HG03060 (cell line): ENCODE results near the gene DPRX.
"Not testable (repeated sequence)": the region's sequence is repeated elsewhere in the genome, so short reads cannot be mapped to it uniquely, and the experiment has no call there.

Experiments used
- ATAC-seq: cut with Tn5 transposase; IDR thresholded peaks from one replicate; pipeline ENCODE4 v1.9.1; 2021; ENCODE audit warnings: low read depth, moderate number of reproducible peaks; ENCODE audit not compliant: unreplicated experiment

The DPRX gene

GRCh38 chr19:53644061-53644816 lies 12.4 kb downstream of the DPRX start:
- no peak for ATAC-seq

- ATAC-seq, result no peak
Observed at GRCh38 chr19:53646144-53646543, 14.3 kb downstream of the DPRX start.

- ATAC-seq, result no peak
Observed at GRCh38 chr19:53647350-53647749, 15.6 kb downstream of the DPRX start.

- ATAC-seq, result no peak
Observed at GRCh38 chr19:53647792-53648191, 16.0 kb downstream of the DPRX start.

- no peak for ATAC-seq
Observed at GRCh38 chr19:53649746-53650593, 18.2 kb downstream of the DPRX start.

- no peak for ATAC-seq
Observed at GRCh38 chr19:53652476-53652875, 20.7 kb downstream of the DPRX start.

GRCh38 chr19:53655042-53655665 lies 23.4 kb downstream of the DPRX start:
- ATAC-seq, result no peak

- ATAC-seq, result no peak
Observed at GRCh38 chr19:53657330-53657729, 25.5 kb downstream of the DPRX start.

GRCh38 chr19:53657778-53658177 lies 26.0 kb downstream of the DPRX start:
- no peak for ATAC-seq

GRCh38 chr19:53659292-53659691 lies 27.5 kb downstream of the DPRX start:
- no peak for ATAC-seq

GRCh38 chr19:53660584-53660983 lies 28.8 kb downstream of the DPRX start:
- no peak for ATAC-seq

GRCh38 chr19:53662209-53662608 lies 30.4 kb downstream of the DPRX start:
- no peak for ATAC-seq

- no peak for ATAC-seq
Observed at GRCh38 chr19:53664152-53664551, 32.4 kb downstream of the DPRX start.

GRCh38 chr19:53664760-53665159 lies 33.0 kb downstream of the DPRX start:
- no peak for ATAC-seq

GRCh38 chr19:53666331-53666730 lies 34.5 kb downstream of the DPRX start:
- not testable (repeated sequence) for ATAC-seq

GRCh38 chr19:53668804-53669203 lies 37.0 kb downstream of the DPRX start:
- not testable (repeated sequence) for ATAC-seq

- no peak for ATAC-seq
Observed at GRCh38 chr19:53670345-53670744, 38.5 kb downstream of the DPRX start.

GRCh38 chr19:53671663-53672062 lies 39.9 kb downstream of the DPRX start:
- no peak for ATAC-seq
